Spleen (tissue), 7 donors: Measurements from ENCODE around the gene ST6GALNAC3.

Experiments used
- POLR2A ChIP-seq, 3 donors: fragments of 450-650 bp; IDR thresholded peaks; one replicate each; pipeline ENCODE4 v1.5.1; 2017; ENCODE audit warnings: antibody characterized with exemption in 3 of 3, mild to moderate bottlenecking in 1 of 3
- TF ChIP-seq, protein P1 (sequence below), 11 experiments: fragments of 200-600 bp in 7 of 11; fragments of 450-650 bp in 4 of 11; sonication (generic) in 4 of 11; IDR thresholded peaks in 8 of 11; conservative IDR thresholded peaks in 3 of 11; 1 replicate in 7 of 11; 2 replicates in 4 of 11; pipeline versions ENCODE4 v1.4.0 to v1.8.0; 2016 to 2021; ENCODE audit warnings: antibody characterized with exemption in 11 of 11, inconsistent platforms in 4 of 11, mild to moderate bottlenecking in 1 of 11
- donor health status: DM: no; HTN: no; CAD: no; lungs with moderate emphysema.
- donor health status: DM: no; HTN: no; CAD: no.
- donor health status: DM: no; HTN: no; CAD: no.

DNA sequence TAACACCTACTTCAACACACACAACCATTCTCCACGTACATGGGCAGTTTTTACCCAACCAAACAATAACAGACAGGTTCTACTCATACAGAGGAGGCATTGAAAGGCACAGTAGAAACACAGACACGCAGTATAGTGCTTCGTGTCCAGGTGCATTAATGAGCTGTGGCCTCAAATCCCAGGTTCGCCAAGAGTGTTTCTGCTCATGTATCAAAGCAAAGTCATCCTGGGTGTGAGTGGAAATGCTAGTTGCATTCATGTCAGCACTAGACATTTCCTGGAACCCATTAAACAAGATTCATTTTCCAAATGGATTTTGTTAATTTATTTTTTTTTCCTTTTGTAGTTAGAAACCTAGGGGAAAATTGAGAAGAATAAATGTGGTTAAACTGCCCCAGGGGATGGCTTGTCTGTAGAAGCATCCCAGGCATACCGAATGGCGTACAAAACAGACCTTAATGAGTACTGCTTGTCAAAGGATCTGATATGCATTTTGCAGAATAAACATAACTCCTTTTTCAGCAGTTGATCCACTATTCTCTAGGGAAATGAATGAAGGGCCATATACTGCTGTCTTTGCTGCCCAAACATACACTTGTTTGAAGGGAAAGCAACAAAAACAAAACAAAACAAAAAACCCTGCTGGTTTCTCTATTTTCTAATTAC is 494.2 kb downstream of the ST6GALNAC3 start:
- TF ChIP-seq, protein P1, sequence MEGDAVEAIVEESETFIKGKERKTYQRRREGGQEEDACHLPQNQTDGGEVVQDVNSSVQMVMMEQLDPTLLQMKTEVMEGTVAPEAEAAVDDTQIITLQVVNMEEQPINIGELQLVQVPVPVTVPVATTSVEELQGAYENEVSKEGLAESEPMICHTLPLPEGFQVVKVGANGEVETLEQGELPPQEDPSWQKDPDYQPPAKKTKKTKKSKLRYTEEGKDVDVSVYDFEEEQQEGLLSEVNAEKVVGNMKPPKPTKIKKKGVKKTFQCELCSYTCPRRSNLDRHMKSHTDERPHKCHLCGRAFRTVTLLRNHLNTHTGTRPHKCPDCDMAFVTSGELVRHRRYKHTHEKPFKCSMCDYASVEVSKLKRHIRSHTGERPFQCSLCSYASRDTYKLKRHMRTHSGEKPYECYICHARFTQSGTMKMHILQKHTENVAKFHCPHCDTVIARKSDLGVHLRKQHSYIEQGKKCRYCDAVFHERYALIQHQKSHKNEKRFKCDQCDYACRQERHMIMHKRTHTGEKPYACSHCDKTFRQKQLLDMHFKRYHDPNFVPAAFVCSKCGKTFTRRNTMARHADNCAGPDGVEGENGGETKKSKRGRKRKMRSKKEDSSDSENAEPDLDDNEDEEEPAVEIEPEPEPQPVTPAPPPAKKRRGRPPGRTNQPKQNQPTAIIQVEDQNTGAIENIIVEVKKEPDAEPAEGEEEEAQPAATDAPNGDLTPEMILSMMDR (IDR thresholded peaks at IDR 0.05 in 8 of 11, conservative IDR thresholded peaks at IDR 0.05 in 3 of 11) = no peak
- no peak for TF ChIP-seq POLR2A (IDR thresholded peaks at IDR 0.05)
